HG03175 (cell line): Measurements from ENCODE around the gene ADAMTS13.
"Not testable (repeated sequence)": the region's sequence is repeated elsewhere in the genome, so short reads cannot be mapped to it uniquely, and the experiment has no call there.

Source experiments
- ATAC-seq: cut with Tn5 transposase; IDR thresholded peaks from one replicate; pipeline ENCODE4 v1.9.1; 2021; ENCODE audit warnings: mild to moderate bottlenecking, moderate library complexity; ENCODE audit not compliant: unreplicated experiment

Gene ADAMTS13

GRCh38 chr9:133391449-133391848, 30.7 kb upstream of the ADAMTS13 start:
- not testable (repeated sequence) for ATAC-seq

DNA sequence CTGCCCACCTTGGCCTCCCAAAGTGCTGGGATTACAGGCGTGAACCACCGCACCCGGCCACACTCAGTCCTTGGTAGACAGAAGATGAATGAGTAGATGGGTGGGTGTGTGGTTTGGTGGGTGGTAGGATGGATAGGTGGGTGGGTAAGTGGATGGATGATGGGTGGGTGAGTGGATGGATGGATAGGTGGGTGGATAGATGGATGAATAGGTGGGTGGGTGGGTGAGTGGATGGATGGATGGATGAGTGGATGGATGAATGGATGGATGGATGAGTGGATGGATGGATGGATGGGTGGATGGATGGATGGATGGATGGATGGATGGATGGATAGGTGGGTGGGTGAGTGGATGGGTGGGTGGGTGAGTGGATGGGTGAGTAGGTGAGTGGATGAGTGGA, 29.9 kb upstream of the ADAMTS13 start:
- ATAC-seq = not testable (repeated sequence)

- no peak for ATAC-seq
These were observed 28.8 kb upstream of the ADAMTS13 start for GRCh38 chr9:133393399-133393798.

GRCh38 chr9:133394687-133395271, 27.4 kb upstream of the ADAMTS13 start:
- no peak for ATAC-seq

- ATAC-seq = no peak
These were observed 25.2 kb upstream of the ADAMTS13 start for GRCh38 chr9:133396952-133397351.

GRCh38 chr9:133397370-133397769, 24.8 kb upstream of the ADAMTS13 start:
- ATAC-seq = no peak

- no peak for ATAC-seq
These were observed 24.3 kb upstream of the ADAMTS13 start for GRCh38 chr9:133397895-133398294.

DNA sequence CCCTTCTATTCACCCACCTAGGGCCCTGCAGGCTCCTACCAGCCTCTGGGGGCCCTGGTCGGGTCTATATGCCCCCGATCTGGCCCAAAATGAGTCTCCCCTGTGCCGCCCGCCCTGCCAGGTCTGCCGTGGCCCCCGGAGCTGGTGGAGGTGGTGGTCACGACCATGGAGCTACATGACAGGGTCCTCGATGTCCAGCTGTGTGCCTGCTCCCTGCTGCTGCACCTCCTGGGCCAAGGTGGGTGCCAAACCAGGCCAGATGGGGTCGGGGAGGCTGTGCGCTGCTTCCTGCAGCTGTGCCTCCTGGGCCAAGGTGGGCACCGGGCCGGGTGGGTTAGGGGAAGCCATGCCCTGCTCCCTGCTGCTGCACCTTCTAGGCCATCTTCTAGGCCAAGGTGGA, 21.9 kb upstream of the ADAMTS13 start:
- no peak for ATAC-seq

DNA sequence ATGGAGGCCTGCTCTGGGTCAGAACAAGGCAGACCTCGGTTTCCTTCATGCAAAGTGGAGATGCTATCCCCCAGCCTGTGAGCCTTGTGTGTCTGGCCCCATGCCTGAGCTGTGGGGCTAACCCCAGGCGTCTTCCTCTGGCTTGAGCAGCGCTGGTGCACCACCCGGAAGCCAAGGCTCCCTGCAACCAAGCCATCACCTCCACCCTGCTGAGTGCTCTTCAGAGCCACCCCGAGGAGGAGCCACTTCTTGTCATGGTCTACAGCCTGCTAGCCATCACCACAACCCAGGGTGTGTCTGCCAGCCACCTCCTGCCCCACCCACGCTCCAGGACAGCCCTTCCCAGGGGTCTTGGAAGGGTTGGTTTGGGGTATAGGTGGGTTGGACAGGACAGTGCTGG, 20.6 kb upstream of the ADAMTS13 start:
- ATAC-seq = no peak

GRCh38 chr9:133402689-133403088, 19.5 kb upstream of the ADAMTS13 start:
- ATAC-seq = no peak

GRCh38 chr9:133403766-133404453, 18.3 kb upstream of the ADAMTS13 start:
- ATAC-seq = no peak

DNA sequence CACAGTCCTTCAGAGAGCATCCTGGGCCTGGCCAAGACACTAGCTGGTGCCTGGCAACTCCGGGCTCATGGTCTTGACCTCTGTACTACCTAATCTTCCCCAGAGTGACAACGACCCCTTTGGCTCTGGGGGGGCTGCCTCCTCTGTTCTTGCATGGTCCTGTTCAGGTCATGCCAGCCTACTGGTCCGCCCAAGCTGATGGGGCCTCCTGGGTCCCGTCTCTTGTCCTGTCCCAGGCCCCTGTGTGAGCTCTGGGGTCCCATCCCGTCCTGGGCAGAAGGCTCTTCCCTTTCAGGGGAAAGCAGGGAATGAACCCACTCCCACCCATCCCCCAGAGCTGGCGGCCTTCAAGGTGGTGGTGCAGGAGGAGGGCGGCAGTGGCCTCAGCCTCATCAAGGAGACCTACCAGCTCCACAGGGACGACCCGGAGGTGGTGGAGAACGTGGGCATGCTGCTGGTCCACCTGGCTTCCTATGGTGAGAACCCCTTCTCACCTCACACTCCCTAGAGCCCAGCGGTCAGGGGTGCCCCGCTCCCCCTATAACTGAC, 17.6 kb upstream of the ADAMTS13 start:
- ATAC-seq = no peak

GRCh38 chr9:133405508-133406438, 16.4 kb upstream of the ADAMTS13 start:
- no peak for ATAC-seq

GRCh38 chr9:133406480-133407307, 15.5 kb upstream of the ADAMTS13 start:
- peak; percentile 70 for ATAC-seq

- no peak for ATAC-seq
These were observed 14.1 kb upstream of the ADAMTS13 start for GRCh38 chr9:133408042-133408441.

GRCh38 chr9:133415170-133415569, 7.0 kb upstream of the ADAMTS13 start:
- no peak for ATAC-seq

DNA sequence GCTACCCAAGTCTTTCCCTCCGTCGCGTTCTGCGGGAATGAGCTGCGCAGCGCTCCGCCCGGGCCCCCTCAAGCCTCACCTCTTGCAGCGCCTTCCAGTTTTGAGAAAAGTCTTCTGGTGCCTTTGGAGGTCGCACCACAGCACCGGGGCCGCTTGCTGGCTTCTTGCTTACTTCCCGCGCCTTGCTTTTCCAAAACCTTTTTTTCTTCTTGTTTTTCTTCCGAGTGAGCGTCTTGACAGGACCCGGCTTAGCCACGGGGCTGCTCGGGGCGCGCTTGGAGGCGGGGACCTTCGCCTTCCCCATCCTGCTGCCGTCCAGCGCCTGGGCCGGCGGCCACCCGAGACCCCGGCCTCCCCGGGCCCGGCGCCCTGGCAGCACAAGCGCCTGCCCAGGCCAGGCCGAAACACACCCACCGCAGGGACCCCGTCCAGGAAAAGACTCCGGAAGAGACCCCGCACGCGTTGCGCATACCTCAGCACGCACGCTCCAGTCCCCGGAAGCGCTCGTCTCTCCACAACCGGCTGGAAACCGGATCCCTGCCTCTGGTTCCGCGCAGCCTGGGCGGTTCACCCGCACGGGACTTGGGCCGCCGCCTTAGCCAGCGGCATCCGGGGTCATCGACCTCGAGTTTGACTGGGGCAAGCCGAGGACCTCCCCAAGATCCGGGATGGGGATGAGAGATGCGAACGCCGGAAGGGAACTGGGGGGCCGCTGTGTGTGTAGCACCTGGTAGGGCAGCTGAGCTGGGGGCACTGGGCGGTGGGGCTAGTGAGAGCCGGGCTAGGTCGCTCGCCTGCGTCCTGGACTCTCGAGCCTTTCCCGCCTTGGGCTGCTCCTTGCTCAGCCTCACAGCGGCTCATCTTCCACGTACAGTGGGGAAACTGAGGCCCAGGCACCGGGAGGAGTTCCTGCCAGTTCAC, 4.4 kb upstream of the ADAMTS13 start, which contains the start of gene REXO4:
Gene REXO4, minus strand, starts transcription at position 470 of the 921 bp plus-strand sequence. Its CDS starts 166 bp downstream, at position 304.
- ATAC-seq = peak; percentile 80

DNA sequence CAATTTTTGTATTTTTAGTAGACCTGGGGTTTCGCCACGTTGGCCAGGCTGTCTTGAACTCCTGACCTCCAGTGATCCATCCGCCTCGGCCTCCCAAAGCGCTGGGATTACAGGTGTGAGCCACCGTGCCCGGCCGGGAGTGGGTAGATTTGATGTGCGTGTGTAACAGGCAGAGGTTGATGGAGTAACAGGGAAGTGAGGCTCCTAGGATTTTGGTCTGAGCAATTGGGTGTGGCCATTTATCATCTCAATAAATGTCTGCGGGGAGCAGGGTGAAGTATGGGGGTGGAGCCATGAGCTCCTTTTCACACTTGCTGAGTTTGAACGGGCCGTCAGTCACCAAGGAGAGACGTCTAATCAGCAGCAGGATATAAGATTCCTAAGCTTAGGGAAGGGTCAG, 3.2 kb upstream of the ADAMTS13 start:
- ATAC-seq = no peak

- no peak for ATAC-seq
These were observed 1.8 kb upstream of the ADAMTS13 start for GRCh38 chr9:133420392-133420827.
